GM19240 (cell line): ENCODE results near the gene PIP4K2C.

ENCODE experiments used
- DNase-seq: peaks from one replicate; pipeline ENCODE4 v3.0.0; 2011; ENCODE audit warnings: low spot score; ENCODE audit not compliant: insufficient read length

PIP4K2C gene

GRCh38 chr12:57620936-57621496 lies 30.0 kb downstream of the PIP4K2C start:
- no peak for DNase-seq

- DNase-seq = no peak
Observed at GRCh38 chr12:57621497-57622292, 30.7 kb downstream of the PIP4K2C start.

- DNase-seq = no peak
Observed at GRCh38 chr12:57622293-57623245, 31.6 kb downstream of the PIP4K2C start.

DNA sequence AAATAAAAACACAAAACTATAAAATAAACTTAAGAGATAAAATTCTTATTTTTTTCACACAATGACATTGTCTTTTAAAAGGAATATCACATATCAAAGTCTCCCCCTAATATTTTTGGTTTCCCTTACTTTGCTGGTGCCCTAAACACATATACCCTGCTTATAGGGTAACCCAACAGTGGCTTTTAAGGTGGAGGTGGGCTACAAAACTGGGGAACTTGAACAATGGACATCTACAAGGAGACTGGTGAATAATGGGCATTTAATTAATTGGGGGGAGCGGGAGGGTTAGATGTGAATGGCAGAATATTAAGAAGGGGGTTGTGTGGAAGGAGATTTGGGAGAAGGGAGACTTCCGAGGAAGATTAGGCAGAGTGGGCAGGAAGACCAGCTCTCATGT lies 32.4 kb downstream of the PIP4K2C start:
- DNase-seq = no peak

DNA sequence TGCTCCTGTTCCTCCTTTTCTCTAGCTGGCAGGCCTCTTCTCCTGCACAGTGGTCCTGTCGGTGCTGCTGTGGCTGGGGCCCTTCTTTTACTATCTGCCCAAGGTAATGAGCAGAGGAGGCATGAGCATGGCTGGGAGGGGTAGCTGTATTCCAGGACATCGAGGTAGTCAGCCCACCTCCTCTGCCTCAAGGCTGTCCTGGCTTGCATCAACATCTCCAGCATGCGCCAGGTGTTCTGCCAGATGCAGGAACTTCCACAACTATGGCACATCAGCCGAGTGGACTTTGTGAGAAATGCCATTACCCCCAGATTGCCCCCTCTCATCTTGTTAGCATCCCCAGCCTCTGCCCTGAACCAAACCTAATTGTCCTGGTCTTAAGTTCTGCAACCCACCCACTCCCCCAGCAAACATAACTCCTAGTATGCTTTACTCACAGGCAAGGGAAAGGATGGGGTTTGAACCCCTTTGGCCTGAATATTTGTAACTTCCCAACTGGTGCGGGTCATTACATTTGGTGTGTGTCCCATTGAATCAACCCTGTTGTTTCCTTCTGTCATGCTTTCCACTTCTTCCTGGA lies 32.9 kb downstream of the PIP4K2C start:
- DNase-seq = no peak

GRCh38 chr12:57624441-57625220 lies 33.6 kb downstream of the PIP4K2C start:
- no peak for DNase-seq

- no peak for DNase-seq
Observed at GRCh38 chr12:57625261-57626032, 34.5 kb downstream of the PIP4K2C start.

DNA sequence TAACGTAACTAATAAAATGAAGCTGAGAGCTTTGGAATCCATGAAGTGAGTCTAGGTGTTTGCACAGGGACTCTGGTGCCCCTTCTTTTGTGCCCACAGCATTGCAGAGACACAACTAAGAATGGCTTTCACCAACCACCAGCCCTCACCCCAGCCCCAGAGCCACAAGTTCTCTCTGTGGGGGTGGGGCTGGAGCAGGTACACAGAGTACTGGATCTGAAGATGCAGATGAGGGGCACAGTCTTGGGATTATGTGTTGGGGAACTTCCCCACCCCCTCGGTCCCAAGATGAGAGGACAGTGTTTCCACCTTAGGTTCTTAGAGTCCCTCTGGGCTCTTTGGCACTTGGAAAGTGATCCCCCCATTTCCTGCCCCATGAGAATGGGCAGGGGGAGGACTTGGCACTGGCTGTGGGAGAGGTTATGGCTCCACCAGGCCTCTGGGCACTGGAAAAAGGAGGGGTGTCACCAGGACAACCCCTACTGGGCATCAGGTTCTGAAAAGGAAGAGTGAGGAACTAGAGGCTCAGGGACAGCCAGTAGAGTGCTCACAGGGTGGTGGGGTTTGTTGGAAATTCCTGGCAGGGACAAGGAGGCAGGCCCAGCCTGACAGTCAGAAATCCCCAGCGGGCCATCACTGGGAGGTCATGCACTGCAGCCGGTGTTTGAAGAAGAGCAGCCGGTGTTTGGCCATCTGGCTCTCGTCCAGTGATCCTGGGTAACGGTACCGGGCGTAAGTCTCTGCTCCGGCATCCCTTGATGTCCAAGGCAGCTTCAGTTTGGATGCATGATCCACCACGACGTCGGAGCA lies 35.3 kb downstream of the PIP4K2C start:
- no peak for DNase-seq

GRCh38 chr12:57626921-57627445 lies 36.0 kb downstream of the PIP4K2C start:
- no peak for DNase-seq

DNA sequence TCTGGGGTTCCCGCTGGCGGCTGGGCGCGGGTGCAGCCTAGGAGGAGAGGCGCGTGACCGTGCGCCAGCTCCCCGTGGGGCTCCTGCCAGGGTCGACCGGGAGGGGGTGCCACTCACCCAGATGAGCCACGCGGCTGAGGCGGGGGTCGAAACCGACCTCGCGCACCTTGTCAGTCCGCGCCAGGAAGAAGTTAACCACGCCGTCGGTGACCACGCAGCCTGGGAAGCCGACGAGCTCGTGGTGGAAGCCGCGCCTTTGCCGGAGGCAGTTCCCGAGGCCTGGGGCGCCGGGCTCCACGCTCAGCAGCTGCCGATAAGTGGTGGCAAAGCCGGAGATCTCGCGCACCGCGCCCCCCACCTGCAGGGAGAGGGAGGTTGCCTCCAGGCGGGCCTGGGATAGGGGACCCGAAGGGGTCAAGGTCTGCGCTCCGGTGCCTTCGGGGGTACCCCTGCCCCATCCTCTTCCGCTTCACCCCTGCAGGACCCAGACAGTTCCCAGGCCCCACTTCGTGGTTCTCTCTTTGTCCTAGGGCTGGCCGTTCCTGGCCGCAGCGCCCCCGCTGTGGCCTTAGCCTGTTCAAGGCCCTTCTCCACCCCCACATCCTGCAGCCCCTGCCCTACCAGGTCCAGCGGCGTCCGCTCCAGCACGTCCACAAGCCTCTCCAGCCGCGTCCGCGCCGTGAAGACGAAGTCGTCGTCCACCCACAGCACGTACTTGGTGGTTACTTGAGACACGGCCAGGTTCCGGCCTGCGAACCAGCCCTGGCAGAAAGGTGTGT lies 36.7 kb downstream of the PIP4K2C start:
- DNase-seq = no peak

GRCh38 chr12:57628280-57629191 lies 37.5 kb downstream of the PIP4K2C start:
- DNase-seq = no peak

DNA sequence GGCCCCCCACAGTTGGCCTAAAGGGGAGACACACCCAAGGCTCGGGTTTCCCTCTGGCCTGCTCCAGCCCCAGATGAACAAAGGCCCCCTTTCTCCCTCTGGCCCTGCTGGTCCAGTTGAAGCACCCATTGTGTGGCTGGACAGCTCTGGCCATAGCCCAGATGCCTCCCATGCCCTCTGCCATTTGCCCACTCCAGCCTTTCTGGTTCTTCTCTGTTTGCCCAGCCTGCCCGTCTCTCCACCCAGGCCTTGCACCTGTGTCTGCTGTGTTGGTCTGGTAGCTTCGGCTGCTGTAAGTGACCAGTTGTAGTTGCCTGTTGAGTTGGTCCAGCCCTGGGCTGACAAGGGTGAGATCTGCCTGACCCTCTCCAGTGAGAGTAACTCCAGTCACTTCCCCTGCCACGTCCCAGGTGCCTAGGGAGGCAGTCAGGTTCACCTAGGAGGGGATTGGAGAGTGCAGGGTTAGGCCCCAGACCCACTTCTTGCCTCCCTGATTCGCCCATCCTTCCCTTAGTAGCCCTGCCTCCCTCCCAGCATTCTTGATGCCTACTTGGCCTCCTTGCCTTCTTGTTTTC lies 39.0 kb downstream of the PIP4K2C start:
- no peak for DNase-seq

GRCh38 chr12:57630891-57631433 lies 40.0 kb downstream of the PIP4K2C start:
- no peak for DNase-seq

- no peak for DNase-seq
Observed at GRCh38 chr12:57631566-57632072, 40.6 kb downstream of the PIP4K2C start.

- DNase-seq = no peak
Observed at GRCh38 chr12:57632073-57632957, 41.3 kb downstream of the PIP4K2C start.
